Superior temporal gyrus (tissue), 1 donor: Measurements from ENCODE around the gene PRM2.
"Not testable (repeated sequence)": the region's sequence is repeated elsewhere in the genome, so short reads cannot be mapped to it uniquely, and the experiment has no call there.

ENCODE experiments used
- DNase-seq: peaks from one replicate; pipeline ENCODE4 v3.0.0-alpha.2; 2016; ENCODE audit errors: extremely low spot score

PRM2 gene

GRCh38 chr16:11289696-11290095 is 13.4 kb upstream of the PRM2 start:
- not testable (repeated sequence) for DNase-seq

- DNase-seq = no peak
Measured at GRCh38 chr16:11289202-11289601, 12.9 kb upstream of the PRM2 start.

GRCh38 chr16:11285842-11286241 is 9.6 kb upstream of the PRM2 start:
- no peak for DNase-seq

- no peak for DNase-seq
Measured at GRCh38 chr16:11283820-11284248, 7.6 kb upstream of the PRM2 start.

- no peak for DNase-seq
Measured at GRCh38 chr16:11280616-11281522, 4.6 kb upstream of the PRM2 start, which contains the start of gene PRM1. Gene PRM1 (minus strand): TSS chr16:11281330. CDS start chr16:11281238, 92 bp downstream.

GRCh38 chr16:11278681-11279628 is 2.7 kb upstream of the PRM2 start:
- no peak for DNase-seq

- DNase-seq = no peak
Measured at GRCh38 chr16:11277607-11278337, 1.5 kb upstream of the PRM2 start.

- DNase-seq = no peak
Measured at GRCh38 chr16:11276896-11277593, 765 bp upstream of the PRM2 start.

- DNase-seq = no peak
Measured at GRCh38 chr16:11274964-11275363, 1.3 kb downstream of the PRM2 start.

- DNase-seq = no peak
Measured at GRCh38 chr16:11273721-11274324, 2.5 kb downstream of the PRM2 start.

- no peak for DNase-seq
Measured at GRCh38 chr16:11272921-11273720, 3.2 kb downstream of the PRM2 start, which contains the start of gene PRM3. Gene PRM3 (minus strand): TSS chr16:11273629. CDS start chr16:11273595, 34 bp downstream.

- DNase-seq = no peak
Measured at GRCh38 chr16:11272484-11272883, 3.8 kb downstream of the PRM2 start.

GRCh38 chr16:11271610-11272009 is 4.7 kb downstream of the PRM2 start:
- DNase-seq = no peak

GRCh38 chr16:11270602-11271162 is 5.6 kb downstream of the PRM2 start:
- DNase-seq = no peak

- no peak for DNase-seq
Measured at GRCh38 chr16:11268921-11269375, 7.3 kb downstream of the PRM2 start, which contains the start of gene TNP2. Gene TNP2 (minus strand): TSS chr16:11269325. CDS start chr16:11269262, 63 bp downstream.

- DNase-seq = no peak
Measured at GRCh38 chr16:11265124-11265523, 11.2 kb downstream of the PRM2 start.

- DNase-seq = no peak
Measured at GRCh38 chr16:11264155-11264832, 12.0 kb downstream of the PRM2 start.

- no peak for DNase-seq
Measured at GRCh38 chr16:11263737-11264136, 12.5 kb downstream of the PRM2 start.
